Cortex of kidney (tissue), 1 donor: ENCODE measurements around the gene ATP8B3.

ENCODE experiments used
- DNase-seq: peaks from one replicate; lab custom pipeline; 2025; lab: John Stamatoyannopoulos, UW

ATP8B3 gene, protein sequence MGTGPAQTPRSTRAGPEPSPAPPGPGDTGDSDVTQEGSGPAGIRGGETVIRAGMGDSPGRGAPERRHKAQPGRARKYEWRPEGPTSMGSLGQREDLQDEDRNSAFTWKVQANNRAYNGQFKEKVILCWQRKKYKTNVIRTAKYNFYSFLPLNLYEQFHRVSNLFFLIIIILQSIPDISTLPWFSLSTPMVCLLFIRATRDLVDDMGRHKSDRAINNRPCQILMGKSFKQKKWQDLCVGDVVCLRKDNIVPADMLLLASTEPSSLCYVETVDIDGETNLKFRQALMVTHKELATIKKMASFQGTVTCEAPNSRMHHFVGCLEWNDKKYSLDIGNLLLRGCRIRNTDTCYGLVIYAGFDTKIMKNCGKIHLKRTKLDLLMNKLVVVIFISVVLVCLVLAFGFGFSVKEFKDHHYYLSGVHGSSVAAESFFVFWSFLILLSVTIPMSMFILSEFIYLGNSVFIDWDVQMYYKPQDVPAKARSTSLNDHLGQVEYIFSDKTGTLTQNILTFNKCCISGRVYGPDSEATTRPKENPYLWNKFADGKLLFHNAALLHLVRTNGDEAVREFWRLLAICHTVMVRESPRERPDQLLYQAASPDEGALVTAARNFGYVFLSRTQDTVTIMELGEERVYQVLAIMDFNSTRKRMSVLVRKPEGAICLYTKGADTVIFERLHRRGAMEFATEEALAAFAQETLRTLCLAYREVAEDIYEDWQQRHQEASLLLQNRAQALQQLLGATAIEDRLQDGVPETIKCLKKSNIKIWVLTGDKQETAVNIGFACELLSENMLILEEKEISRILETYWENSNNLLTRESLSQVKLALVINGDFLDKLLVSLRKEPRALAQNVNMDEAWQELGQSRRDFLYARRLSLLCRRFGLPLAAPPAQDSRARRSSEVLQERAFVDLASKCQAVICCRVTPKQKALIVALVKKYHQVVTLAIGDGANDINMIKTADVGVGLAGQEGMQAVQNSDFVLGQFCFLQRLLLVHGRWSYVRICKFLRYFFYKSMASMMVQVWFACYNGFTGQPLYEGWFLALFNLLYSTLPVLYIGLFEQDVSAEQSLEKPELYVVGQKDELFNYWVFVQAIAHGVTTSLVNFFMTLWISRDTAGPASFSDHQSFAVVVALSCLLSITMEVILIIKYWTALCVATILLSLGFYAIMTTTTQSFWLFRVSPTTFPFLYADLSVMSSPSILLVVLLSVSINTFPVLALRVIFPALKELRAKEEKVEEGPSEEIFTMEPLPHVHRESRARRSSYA (N-terminal part only)

DNA sequence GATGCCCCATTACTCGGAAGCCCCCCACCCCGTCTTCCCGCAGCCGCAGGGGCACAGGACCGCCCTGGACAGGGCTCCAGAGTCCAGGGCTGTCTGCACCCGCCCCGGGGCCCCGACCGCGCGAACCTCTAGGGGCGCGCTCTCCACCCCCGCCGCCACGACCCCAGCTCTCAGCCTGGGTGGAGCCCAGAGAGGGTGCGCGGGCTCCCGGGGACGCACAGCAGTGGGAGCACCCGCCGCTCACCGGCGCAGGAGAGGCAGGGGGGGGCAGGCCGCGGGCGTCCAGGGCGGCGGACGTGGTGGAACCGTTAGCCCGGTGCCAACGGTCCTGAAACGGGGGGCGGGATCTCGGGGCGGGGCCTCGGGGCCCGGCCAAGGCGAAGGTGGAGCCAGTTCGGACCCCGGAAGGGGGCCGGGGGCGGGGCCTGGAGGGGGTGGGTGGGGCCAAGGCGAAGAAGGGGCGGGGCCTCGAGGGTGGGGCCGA is at the start of gene ATP8B3:
Gene ATP8B3 (minus strand): TSS at position 335 of the 484 bp plus-strand sequence. CDS start 540 bp downstream, outside the sequence.
- no peak for DNase-seq

DNA sequence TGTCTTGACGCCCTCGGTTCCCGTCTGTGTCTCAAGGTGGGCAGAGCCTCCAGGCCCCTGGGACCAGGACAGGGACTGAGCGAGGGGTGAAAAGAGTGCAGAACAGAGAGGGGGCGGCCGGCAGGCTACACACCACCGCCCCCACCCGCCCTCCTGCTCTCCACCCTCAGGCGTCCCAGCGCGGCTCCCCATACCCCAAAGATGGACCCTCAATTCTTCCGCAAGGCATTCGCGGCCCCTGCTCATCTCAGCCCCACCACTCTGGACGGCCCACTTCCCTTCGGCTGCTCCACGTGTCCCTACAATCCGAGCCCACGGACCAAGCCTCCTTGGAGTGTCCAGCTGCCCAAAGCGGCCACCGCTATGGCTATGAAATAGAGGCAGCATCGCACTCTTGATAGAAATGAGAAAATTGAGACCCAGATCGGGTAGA is 49.5 kb upstream of the ATP8B3 start:
- no peak for DNase-seq

DNA sequence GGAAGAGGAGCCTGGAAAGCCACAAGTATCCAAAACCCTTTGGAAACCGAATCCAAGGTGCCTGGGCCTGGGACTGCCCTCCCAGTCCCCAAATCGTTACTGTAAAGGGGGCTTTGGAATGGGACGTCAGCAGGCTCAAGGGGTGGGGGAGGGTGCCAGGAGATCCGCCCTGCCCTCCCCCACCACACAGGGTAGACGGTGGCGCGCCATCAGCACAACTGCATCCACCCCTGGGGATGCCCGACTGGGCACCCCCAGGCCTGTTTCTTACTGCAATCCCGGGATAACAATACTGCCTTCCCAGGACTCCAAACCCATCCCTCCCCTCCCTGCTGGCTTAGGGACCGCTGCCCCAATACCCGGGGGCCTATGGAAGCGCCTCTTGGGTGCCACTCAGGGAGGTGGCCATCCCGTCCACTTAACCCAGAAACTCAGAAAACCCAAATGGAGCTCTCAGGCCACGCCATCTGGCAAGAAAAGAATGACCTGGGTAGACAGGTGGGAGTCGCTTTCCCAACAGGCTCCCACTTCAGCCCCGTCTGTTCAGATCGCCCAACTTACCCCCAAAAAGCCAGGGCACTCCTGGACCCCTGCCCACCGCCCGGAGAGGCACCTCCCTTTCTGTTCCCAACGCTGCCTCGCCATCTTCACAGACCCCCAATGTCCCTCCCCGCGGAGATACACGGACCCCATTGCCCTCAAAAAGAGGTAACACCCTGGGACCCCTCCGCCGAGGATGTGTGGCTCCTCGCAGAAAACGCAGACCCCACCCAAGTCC is 48.9 kb upstream of the ATP8B3 start:
- no peak for DNase-seq

DNA sequence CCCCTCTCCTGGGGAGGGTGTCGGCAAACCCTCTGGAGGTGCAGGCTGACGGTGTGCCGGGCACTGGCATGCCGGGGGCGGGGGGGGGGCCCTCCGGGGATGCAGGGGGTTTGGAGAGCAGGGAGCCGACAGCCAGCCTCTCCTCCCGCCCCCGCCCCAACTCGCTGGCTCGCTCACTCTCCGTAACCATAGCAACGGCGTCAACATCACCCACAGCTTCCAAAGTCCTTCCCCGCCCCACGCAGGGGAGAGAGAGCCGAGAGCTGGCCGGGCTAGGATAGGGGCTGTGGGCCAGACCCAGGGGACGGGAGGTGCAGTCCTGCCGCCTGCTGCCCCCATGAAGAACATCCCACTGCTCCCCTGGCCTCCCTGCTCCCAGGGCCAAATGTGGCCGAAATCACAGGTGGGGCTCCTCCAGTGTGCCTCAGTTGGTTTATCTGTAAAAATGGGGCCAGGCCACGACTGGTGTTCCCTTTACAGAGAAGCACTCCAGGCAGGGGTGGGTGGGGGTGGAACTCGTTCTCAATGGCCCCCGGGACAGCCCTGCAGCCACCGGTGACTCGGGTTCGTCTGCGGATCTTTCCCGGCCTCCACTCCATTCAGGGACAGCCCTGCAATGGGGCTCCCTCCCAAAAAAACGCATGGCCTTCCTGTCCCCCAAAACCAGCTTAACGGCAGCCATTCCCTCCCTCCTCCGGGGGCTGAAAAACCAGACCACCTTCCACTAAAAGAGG is 48.1 kb upstream of the ATP8B3 start:
- DNase-seq: no peak

DNA sequence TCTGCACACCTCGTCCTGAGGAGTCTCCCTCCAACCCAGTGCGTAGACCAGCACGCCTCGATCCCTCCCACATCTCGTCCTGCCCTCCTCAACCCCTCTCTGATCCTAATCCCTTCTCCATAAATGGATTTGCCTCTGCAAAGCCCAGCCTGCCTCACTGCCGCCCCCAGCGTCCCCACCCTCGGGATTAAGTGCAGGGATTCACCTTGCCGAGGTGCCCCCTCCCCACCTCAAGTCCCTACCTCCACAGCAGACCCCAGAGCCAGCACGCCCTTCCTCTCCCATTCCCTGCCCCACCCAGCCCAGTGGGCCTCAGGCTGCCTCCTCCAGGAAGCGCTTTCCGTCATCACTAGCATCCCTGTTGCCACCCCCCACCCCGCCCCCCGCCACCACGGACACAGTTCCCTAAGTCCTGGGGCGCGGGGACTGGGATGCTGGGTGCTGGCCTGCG is 47.3 kb upstream of the ATP8B3 start:
- no peak for DNase-seq

DNA sequence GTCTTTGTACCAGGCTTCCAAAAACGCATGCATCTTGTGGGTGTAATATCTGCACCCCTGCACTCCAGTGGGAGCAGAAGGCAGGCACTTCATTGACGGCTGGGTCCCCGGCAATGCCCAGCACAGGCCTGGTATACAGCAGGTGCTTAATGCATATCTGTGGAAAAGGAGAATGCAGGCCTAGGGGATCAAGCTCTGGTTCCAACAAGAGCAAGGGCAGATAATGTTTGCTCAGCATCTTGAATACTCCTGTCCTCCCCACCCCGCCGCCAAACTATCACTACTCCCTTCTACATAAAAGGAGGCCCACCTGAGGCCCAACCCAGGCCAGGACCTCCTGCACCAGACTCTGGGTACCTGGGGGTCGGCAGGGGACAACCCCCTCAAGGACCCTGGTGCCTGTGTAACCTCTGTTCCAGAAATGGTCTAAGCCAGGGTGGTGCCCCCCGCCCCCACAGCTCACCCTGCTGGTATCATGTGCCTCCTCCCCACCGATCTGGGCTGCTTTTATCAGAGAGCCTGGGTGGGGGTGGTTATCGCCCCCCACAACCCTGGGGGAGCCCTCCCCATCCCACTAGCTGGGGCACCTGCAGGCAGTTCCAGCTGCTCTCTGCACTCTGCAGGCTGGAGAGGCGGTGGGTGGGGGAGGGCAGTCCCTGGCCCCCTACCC is 46.5 kb upstream of the ATP8B3 start:
- no peak for DNase-seq

DNA sequence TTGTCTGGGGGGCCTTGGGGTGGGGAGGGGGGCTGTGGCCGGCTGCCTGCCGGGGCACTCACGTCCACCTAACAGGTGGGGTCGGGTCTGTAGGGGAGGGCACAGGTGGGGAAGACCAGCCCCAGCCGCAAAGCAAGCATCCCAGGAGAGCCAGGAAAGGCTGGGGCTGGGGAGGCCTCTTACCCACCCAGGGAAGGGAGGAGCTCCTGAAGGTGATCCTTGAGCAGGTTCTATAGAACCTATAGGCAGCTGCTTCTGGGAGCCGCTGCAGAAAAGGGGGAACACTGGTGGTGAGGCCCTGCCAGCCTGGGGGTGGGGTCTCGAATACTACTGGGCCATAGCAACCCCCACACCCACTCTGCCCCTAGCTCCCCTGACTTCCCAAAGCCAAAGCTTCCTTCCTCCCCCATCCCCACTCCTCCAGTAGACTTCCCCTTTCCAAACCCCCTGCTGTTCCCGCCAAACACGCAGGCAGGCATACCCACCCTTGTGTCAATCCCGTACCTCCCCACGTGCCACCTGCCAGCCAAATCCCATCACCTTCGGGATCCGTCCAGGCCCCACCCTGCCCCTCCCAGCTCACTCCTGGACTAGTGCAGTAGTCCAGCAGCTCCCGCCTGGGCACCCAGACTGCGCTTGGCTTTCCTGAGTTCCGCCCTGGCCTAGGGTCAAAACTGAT is 45.7 kb upstream of the ATP8B3 start:
- no peak for DNase-seq

DNA sequence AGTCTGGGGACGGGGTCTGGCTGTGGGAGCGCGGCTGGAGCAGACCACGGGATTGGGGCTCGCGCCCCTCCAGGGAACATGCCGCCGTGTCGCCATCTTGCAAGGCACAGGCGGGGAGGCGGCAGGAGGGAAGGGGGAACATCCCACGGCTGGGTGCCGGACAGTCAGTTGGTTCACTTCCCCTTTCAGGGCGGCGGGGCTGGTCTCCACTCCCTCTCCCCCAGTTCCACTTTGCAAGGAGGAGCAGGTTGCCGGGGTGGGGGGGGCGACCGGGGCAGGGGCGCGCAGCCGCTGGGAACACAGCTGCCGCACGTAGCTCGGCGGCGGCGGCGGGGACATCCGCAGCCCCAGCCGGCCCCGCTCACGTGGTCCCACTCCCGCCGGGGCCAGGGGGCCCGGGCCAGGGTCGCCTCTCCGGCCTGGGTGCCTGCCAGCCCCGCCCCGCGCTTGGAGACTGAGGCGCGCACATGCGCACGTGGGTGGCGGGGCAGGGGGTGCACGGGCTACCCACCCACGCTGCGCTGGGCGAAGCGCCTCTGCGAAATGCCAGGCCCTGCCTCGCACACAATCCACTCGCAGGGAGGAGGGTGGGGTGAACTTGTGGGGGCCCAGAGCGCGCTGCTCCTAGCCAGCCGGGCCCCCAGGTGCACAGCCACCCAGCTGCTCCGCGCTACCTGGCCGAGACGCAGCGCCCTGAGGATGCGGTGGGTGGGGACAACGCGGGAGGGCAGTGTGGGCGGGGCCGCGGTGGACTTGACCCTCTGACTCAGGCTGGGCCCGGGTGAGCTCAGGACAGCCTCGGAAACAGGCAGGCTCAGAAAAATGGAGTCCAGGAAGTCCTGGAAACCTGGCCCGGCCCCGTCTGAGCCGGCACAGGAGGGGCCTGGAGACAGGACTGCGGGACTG is 44.9 kb upstream of the ATP8B3 start:
- no peak for DNase-seq

DNA sequence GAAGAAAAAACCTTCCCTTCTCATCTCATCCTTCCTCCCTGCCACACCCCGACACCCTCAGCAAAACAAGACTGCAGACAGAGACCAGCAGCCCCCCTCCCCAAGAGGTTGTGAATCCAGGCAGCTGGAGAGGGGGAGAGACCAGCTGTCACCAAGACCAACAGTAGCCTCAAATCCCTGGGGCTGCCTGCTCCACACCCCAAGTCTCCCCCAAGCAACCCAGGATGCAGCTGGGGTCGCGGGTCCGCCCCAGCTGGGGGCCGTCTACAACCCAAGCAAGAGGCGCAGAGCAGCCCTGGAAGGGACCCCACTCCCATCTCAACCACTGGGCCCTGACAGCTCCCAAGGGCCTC is 44.2 kb upstream of the ATP8B3 start:
- DNase-seq: no peak

DNA sequence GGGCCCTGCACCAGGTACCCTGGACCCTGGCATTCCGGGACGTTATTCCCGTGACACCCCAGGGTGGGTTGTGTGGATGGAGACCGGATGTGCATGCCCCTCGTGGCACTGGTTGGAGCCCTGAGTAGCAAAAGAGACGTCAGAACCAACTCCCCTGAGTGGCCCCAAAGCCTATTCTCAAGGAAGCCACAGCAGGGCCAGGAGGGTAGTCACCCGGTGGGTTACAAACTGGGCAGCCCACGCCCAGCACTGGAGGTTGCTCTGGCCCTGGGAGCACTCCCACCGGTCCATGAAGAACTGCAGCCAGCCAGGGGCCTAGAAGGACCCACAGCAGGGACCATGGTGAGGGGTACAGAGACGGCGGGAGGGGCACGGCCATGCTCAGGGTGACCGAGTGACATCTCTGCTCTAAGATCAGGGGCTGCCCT is 43.8 kb upstream of the ATP8B3 start:
- DNase-seq: no peak

DNA sequence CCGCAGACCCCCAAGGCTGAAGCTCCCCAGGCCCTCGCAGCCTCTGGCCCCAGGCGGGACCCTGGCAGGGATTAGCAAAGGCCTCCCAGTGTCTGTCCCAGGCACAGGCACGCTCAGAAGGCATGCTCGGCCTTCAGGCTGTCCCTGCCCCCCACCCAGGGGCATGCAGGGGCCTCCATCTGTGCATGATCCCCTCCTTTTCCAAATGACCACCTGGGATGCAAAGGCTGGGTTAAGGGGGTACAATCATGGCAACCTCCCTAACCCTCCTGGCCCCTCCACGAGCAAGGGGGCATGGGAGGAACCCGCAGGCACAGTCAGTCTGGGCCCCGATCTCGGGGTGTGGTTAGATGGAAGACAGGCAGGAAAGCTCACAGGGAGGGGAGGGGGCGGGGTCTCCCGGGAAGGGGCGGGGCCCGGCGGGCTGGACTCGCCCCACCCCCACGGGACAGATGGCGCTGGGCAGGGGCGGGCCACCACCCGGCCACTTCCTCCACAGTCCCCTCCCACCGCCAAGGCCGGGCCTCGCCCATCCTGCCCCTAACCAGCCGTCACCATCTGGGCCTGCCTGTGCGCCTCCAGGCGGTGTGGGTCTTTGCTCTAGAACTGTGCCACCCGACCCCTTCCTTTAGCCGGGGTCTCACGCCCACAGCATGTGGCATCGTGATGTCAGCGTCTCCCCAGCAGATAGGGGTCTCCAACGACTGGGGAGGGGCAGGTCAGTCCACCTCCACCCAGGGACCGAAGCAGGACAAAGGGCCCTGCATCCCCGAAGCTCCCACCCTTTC is 43.2 kb upstream of the ATP8B3 start:
- no peak for DNase-seq

DNA sequence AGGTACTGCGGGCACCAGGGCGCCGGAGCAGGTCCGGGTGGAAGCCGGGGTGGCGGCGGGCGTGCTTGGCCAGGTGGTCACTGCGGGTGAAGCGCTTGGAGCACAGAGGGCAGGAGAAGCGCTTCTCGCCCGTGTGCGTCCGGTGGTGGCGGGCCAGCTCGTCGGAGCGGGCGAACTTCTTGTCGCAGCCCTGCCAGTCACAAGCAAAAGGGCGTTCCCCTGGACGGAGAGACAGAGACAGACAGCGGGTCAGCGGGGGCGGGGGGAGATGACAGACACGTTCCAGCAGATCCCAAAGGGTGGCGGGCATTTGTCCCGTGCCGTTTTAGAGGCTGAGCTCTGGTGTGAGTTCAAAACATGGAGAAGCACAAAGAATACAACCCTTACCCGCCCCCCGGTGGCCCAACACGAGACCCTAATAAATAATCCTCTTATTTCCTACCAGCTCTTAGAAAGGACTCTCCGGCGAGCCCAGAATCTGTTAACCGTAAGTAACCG is 42.5 kb upstream of the ATP8B3 start:
- no peak for DNase-seq

DNA sequence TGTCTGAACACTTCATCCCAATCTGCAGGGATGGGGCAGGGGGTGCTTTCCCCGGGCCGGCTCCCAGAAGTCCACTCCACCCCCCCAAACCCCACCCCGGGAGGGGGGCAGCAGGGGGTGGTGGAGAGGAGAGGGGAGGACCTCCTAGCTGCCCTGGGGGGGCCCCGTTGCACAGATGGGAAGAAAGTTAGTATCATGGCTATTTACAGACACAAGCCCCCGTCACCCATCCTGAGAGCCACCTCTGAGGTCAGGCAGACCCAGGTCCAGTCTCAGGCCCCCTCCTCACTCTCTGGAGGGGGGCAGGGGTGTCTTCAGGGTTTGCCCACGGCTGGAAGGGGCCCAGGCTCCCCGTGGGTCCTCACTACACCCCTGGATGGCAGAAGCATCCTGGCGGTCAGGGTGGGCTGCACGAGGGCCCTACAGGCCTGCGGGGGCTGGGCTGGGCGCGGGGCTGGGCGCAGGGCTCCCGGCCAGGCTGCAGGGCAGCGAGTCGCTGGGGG is 42.0 kb upstream of the ATP8B3 start:
- no peak for DNase-seq

DNA sequence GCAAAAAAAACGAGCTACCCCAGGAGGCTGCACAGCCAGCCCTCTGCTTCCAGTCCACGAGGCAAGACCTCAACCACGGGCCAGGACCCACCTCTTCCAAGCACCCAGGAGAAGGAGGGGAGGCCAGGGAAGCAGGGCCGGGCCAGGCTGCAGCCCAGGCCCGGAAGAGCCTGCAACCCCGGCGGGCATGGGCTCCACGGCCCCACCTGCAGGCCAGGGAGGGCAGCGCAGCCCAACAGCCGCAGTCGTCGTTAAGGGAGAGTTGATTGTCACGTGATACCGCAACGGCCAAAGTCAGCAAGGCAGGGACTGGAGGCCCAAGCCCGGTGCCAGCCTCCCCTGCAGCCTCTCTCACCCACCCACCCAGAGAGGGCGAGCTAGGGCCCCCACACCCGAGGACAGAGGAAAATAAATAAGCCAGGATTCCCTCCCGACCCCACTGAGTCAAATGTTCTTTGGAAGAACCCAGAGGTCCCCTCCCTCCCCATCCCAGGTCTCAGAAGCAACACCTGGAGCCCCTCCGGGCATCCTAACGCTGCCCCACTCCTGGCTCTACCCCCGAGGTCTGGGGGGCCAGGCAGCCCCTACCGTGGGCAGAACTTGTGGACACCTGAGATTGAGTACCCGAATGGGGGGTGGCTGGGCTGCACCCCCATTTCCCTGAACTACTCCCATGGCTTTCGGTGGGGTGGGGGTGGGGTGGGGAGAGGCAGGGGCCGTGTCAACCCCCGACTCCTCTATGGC is 41.4 kb upstream of the ATP8B3 start:
- DNase-seq: no peak

DNA sequence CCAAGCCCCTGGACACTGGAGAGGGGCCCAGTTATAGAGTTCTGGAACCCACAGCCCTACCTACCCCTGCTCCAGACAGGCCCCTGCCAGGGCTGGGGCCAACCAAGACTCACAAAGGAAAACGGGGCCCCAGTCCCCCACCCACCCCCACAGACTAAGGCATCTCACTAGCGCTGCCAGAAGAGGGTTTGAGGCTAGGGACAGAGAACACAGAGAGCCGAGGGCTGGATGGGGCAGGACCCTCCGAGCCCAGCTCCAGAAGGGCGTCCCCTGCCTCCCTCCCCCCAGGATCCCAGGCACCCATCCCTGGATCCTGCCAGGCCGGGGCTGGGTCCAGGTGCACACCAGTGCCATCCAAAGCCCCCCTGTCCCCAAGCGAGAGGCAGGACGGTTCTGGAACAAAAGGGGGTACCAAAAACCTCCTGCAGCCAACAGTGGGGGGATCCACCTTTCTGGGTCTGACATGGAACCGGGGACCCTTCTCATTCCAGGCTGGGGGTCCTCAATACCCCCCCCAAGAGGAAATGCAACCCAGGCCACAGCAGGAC is 40.6 kb upstream of the ATP8B3 start:
- no peak for DNase-seq
